DND-41 (cell line): ENCODE data around the gene TEKT2.

Experiments used
- ATAC-seq: fragments of 200-7000 bp; cut with Tn5 transposase; 3 replicates; pipeline ENCODE4 v1.9.1; 2021; ENCODE audit warnings: low read depth; ENCODE audit not compliant: insufficient read depth
- DNase-seq: peaks from one replicate; pipeline ENCODE4 v3.0.0-alpha.2; 2020
- H2AFZ ChIP-seq: 2 replicates; pipeline ENCODE4 v1.6.0; 2012; ENCODE audit warnings: low read depth, low read length
- H3K27ac ChIP-seq: 2 replicates; pipeline ENCODE4 v1.5.1; 2012; ENCODE audit warnings: low read length, inconsistent platforms
- H3K27me3 ChIP-seq: fragments of 200-600 bp; sonication (generic); 2 replicates; pipeline ENCODE4 v1.6.0; 2012; ENCODE audit warnings: low read length, mild to moderate bottlenecking, inconsistent platforms; ENCODE audit not compliant: insufficient read depth, poor library complexity
- H3K36me3 ChIP-seq: 2 replicates; pipeline ENCODE4 v1.5.1; 2012; ENCODE audit warnings: low read length, inconsistent platforms; ENCODE audit not compliant: insufficient read depth
- H3K4me1 ChIP-seq: 2 replicates; pipeline ENCODE4 v1.5.1; 2012; ENCODE audit warnings: mild to moderate bottlenecking, low read length; ENCODE audit not compliant: insufficient read depth
- H3K4me2 ChIP-seq: 2 replicates; pipeline ENCODE4 v1.6.0; 2012; ENCODE audit warnings: mild to moderate bottlenecking, moderate library complexity, low read length, inconsistent platforms; ENCODE audit not compliant: insufficient read depth
- H3K4me3 ChIP-seq, 2 experiments: fragments of 200-600 bp in 1 of 2; shearing (Covaris generic) in 1 of 2; 2 replicates each; pipeline ENCODE4 v1.5.1; 2012 to 2016; ENCODE audit warnings: inconsistent platforms in 2 of 2, low read length in 2 of 2, mild to moderate bottlenecking in 2 of 2, low read depth in 1 of 2, moderate library complexity in 1 of 2
- H3K79me2 ChIP-seq: 2 replicates; pipeline ENCODE4 v1.6.0; 2012; ENCODE audit warnings: low read length, inconsistent platforms; ENCODE audit not compliant: insufficient read depth
- H3K9ac ChIP-seq: 2 replicates; pipeline ENCODE4 v1.6.0; 2012; ENCODE audit warnings: low read depth, mild to moderate bottlenecking, inconsistent platforms, low read length, moderate library complexity
- H3K9me3 ChIP-seq: 2 replicates; pipeline ENCODE4 v1.5.1; 2012; ENCODE audit warnings: low read length, moderate library complexity, mild to moderate bottlenecking, inconsistent platforms; ENCODE audit not compliant: insufficient read depth, severe bottlenecking
- H4K20me1 ChIP-seq: 2 replicates; pipeline ENCODE4 v1.6.0; 2012; ENCODE audit warnings: low read length; ENCODE audit not compliant: insufficient read depth
- EZH2 ChIP-seq: IDR thresholded peaks from 3 replicates; pipeline ENCODE4 v1.6.1; 2012; ENCODE audit warnings: borderline replicate concordance, low read depth, mild to moderate bottlenecking, moderate library complexity, low read length, inconsistent platforms; ENCODE audit not compliant: severe bottlenecking
- TF ChIP-seq, protein P1 (sequence below): IDR thresholded peaks from 2 replicates; pipeline ENCODE4 v1.5.1; 2012; ENCODE audit warnings: borderline replicate concordance, low read length, moderate library complexity, mild to moderate bottlenecking; ENCODE audit not compliant: poor library complexity, severe bottlenecking; ENCODE audit errors: extremely low read depth

The TEKT2 gene

DNA sequence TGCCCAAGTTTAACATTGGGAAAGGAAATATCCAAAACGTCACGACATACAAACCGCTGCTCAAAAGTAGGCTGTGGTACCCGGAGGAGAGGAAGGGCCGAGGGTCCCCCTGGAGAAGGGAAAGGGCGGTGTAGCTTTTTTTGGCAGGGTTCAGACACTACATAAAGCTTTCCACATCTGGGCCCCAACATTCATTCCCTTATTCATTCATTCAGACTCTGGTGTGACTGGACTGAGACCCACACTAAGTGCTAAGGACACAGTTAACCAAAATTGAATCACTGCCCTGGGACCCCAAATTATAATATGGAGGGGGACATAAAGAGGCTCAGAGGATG lies 51.4 kb downstream of the TEKT2 start:
- Histone ChIP-seq H3K27me3 (no peaks in the 10 kb centered on the region), H3K4me2 (no peak overlapping the region), H3K79me2 (peaks cover 3% of the 10 kb centered on the region; the same call in 1 of the 2 replicates), H3K36me3 (peaks cover 39% of the 10 kb centered on the region), H3K9me3 (no peaks in the 10 kb centered on the region), H3K4me3 (no peak overlapping the region), H3K4me1 (no peaks in the 10 kb centered on the region), H4K20me1 (peaks cover 6% of the 10 kb centered on the region; the same call in 1 of the 2 replicates), H3K27ac (no peak overlapping the region), H3K9ac (no peak overlapping the region), H2AFZ (no peak overlapping the region)
- DNase-seq (no peak), ATAC-seq (no peak)
- no peak for TF ChIP-seq EZH2
- TF ChIP-seq, protein P1, sequence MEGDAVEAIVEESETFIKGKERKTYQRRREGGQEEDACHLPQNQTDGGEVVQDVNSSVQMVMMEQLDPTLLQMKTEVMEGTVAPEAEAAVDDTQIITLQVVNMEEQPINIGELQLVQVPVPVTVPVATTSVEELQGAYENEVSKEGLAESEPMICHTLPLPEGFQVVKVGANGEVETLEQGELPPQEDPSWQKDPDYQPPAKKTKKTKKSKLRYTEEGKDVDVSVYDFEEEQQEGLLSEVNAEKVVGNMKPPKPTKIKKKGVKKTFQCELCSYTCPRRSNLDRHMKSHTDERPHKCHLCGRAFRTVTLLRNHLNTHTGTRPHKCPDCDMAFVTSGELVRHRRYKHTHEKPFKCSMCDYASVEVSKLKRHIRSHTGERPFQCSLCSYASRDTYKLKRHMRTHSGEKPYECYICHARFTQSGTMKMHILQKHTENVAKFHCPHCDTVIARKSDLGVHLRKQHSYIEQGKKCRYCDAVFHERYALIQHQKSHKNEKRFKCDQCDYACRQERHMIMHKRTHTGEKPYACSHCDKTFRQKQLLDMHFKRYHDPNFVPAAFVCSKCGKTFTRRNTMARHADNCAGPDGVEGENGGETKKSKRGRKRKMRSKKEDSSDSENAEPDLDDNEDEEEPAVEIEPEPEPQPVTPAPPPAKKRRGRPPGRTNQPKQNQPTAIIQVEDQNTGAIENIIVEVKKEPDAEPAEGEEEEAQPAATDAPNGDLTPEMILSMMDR: no peak

DNA sequence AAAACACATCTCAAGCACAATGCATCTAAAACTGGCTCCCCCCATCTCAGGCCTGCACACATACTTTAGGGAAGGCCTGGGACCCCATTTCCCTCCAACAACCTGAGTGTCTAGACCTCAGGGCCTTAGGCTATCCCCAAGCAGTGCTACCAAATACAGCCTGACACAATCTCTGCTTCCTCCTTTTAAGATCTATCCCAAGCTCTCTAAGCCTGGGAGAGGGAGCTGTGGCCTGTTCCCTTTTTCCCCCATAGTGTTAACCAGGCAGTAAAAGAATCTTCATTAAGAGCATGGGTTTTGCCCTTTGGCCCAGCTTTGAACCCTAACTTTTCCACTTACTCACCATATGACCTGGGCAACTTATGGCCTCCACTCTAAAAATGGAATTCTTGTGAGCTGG lies 51.9 kb downstream of the TEKT2 start:
- Histone ChIP-seq H3K27ac (no peak overlapping the region), H3K36me3 (peaks cover 43% of the 10 kb centered on the region), H3K9me3 (no peaks in the 10 kb centered on the region), H2AFZ (no peak overlapping the region), H3K4me2 (no peak overlapping the region), H3K27me3 (no peaks in the 10 kb centered on the region), H4K20me1 (peaks cover 9% of the 10 kb centered on the region), H3K9ac (no peak overlapping the region), H3K4me1 (no peaks in the 10 kb centered on the region), H3K4me3 (no peak overlapping the region), H3K79me2 (peaks cover 8% of the 10 kb centered on the region; the same call in 1 of the 2 replicates)
- TF ChIP-seq, protein P1: no peak
- TF ChIP-seq EZH2: no peak
- ATAC-seq (no peak), DNase-seq (no peak)

DNA sequence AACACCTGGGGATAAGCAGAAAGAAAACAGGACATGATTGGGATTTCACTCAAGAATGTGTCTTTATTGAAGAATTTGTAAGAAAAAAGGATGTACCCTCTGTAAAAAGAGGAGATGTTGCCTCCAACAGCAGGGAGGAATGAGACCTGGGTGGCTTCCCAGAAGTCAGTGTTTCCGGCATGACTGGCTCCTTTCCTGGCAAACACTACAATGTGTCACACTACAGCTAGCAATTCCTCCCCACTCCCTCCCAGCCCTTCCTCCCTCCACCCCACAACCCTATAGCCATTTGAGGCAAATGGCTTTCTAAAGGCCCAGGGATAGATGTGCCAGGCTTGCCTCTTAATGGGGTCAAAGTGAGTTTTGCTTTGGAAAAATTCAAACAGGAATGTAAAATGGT lies 52.6 kb downstream of the TEKT2 start:
- no peak overlapping the region for H2AFZ ChIP-seq
- no peaks in the 10 kb centered on the region for H3K4me1 ChIP-seq
- no peak overlapping the region for H3K4me2 ChIP-seq
- TF ChIP-seq EZH2: no peak
- TF ChIP-seq, protein P1: no peak
- no peaks in the 10 kb centered on the region for H3K9me3 ChIP-seq
- DNase-seq (no peak), ATAC-seq (no peak)
- H3K4me3 ChIP-seq: no peak overlapping the region
- H3K27ac ChIP-seq: no peak overlapping the region
- H3K79me2 ChIP-seq: peaks cover 14% of the 10 kb centered on the region
- no peak overlapping the region for H3K9ac ChIP-seq
- H4K20me1 ChIP-seq: peaks cover 12% of the 10 kb centered on the region
- peaks cover 43% of the 10 kb centered on the region for H3K36me3 ChIP-seq
- no peaks in the 10 kb centered on the region for H3K27me3 ChIP-seq

DNA sequence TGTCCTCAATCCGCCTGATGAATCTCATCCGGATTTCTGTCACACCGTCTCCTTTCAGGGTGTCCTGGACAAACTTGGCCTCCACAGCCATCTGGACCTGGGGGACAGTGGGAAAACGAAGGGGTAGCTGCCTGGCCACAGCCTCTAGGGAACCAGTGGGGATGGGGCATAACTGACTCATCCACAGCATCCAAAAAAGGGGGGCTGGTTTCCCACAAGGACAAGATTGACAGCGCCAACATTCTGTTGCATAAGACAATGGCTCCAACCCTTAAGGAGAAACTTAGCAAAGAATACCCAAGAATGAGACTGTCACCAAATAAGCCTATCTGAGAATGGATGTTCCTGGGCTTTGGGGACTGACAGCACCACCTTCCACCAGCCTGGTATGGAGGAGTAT lies 53.3 kb downstream of the TEKT2 start:
- DNase-seq: no peak
- Histone ChIP-seq H3K79me2 (peaks cover 19% of the 10 kb centered on the region), H3K27ac (no peak overlapping the region), H3K4me1 (no peaks in the 10 kb centered on the region), H3K4me3 (no peak overlapping the region), H3K9ac (no peak overlapping the region), H3K4me2 (no peak overlapping the region), H3K36me3 (peaks cover 43% of the 10 kb centered on the region), H3K9me3 (no peaks in the 10 kb centered on the region), H4K20me1 (peaks cover 12% of the 10 kb centered on the region), H2AFZ (no peak overlapping the region), H3K27me3 (no peaks in the 10 kb centered on the region)
- TF ChIP-seq, protein P1: no peak
- TF ChIP-seq EZH2: no peak
- no peak for ATAC-seq
